HT1080 (cell line): ENCODE data around the gene CLUH. TPM values are rescaled to one million over a fixed set of nuclear protein-coding genes. Genes with fewer than 3 reads are reported as not detected.

Source experiments
- small RNA-seq: library from RNA; depleted of rRNA; stranded (forward); fragments of <200 nt; gene quantifications from one replicate; pipeline ENCODE3, GENCODE V24; 2014
- total RNA-seq: library from RNA; depleted of rRNA; stranded (reverse); fragments of >200 nt; shearing (Covaris generic); gene quantifications from 2 replicates; pipeline ENCODE4 v1.2.3, GENCODE V29; 2014; rRNA removed

Gene CLUH
- total RNA-seq, 1 experiment from 2014 or later: 75.8 TPM

Small RNA genes within 50 kb of the gene (small RNA-seq; reads per million reads assigned to genes)
- gene MIR1253 (not detected), gene MIR6776 (not detected), gene RN7SL608P (not detected), gene hsa-mir-1253 (not detected)

Other genes starting within 250 kb of the CLUH start
- 14.4 and 23.5 TPM in 2 replicates for gene METTL16, start 199.9 kb downstream of the CLUH start, total RNA-seq
- gene PAFAH1B1, start 118.1 kb downstream of the CLUH start, total RNA-seq: 60.6 and 92.9 TPM in 2 replicates
- gene CCDC92B, start 37.9 kb upstream of the CLUH start, total RNA-seq: not detected in 2 replicates
- gene RAP1GAP2, start 84.7 kb upstream of the CLUH start, total RNA-seq: 17.5 and 20.2 TPM in 2 replicates